Measurements from ENCODE around the gene LGMN. TPM values are rescaled to one million over a fixed set of nuclear protein-coding genes. Genes with fewer than 3 reads are reported as not detected.
A peak's percentile ranks its signal among the peaks of the same experiment; 100 is the strongest.

Gene LGMN
- total and polyA plus RNA-seq, 2 of the 13 experiments (the other 11 are each of a cell fraction or from before 2014, with no cell fraction given), result 28.9 to 76.4 TPM

DNA sequence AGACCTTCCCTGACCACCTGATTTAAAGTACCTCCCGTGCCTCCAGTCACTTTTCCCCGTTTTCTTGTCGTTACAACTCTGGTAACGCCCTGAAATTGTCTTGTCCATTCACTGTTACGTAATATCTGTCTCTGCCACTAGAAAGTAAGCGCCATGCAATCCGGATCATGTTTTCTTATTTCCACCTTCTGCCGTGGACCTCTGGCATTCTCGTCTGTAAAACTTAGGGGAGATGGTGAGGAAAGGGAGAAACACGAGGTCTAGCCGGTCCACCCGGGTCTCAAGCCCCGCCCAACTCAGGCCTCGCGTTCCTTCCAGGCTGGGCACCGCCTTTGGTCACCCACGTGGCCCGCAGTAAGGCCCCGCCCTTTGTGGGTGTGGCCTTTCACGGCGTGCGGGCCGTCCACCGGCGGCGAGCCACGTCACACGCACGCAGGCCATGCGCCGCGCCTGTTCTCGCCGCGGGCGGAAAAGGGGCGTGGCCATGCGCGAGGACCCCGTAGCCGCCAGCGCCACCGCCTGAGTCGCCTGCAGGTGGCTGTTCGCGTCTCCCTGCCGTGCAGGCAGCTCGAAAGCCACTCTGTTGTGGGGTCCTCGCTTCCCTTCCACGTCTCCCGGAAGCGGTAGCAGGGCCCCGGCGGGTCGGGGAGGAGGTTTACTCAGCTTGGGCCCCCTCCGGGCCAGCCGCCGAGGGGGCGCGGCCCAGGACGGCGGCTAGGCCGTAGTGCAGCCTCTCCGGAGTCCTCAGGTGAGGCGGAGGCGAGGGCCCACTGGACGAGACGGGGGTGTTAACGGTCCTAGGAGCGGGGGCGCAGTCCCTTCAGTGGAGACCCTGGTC lies 45.5 kb upstream of the LGMN start, which contains the start of gene GOLGA5 (continued):
- TF ChIP-seq MYC (CRISPR knock-in tag; IDR thresholded peaks at IDR 0.05; ENCODE audit: borderline replicate concordance) (peak; percentile 98), ZSCAN30 (CRISPR knock-in tag; IDR thresholded peaks at IDR 0.05) (no peak), ZNF3 (CRISPR knock-in tag; IDR thresholded peaks at IDR 0.05) (no peak; the same call in 1 of the 2 replicates), TMF1 (CRISPR knock-in tag; IDR thresholded peaks at IDR 0.05; ENCODE audit: low read depth) (0 out of 2 replicates have a peak, but pooled peaks have one; percentile 55), PCBP1 (IDR thresholded peaks at IDR 0.05; ENCODE audit: borderline replicate concordance, low read depth, low read length) (0 out of 2 replicates have a peak, but pooled peaks have one; percentile 25), SMAD3 (CRISPR knock-in tag; IDR thresholded peaks at IDR 0.05) (0 out of 2 replicates have a peak, but pooled peaks have one; percentile 26), ZFP1 (CRISPR knock-in tag; IDR thresholded peaks at IDR 0.05) (no peak), JARID2 (CRISPR knock-in tag; IDR thresholded peaks at IDR 0.05; ENCODE audit: insufficient replicate concordance) (peak; percentile 93), HES4 (CRISPR knock-in tag; IDR thresholded peaks at IDR 0.05; ENCODE audit: borderline replicate concordance) (no peak), RAD51 (IDR thresholded peaks at IDR 0.05; ENCODE audit: borderline replicate concordance) (peak; percentile 68), FOSL1 (CRISPR knock-in tag; IDR thresholded peaks at IDR 0.05; ENCODE audit: borderline replicate concordance) (no peak), MAZ (IDR thresholded peaks at IDR 0.05; ENCODE audit: borderline replicate concordance, low read depth, low read length) (peak; percentile 65; the same call in 1 of the 2 replicates), MAZ (CRISPR knock-in tag; IDR thresholded peaks at IDR 0.05; ENCODE audit: low read depth) (peak; percentile 85), MLLT10 (CRISPR knock-in tag; IDR thresholded peaks at IDR 0.05) (no peak), ZBTB1 (CRISPR knock-in tag; IDR thresholded peaks at IDR 0.05; ENCODE audit: borderline replicate concordance) (no peak), BCL6 (CRISPR knock-in tag; IDR thresholded peaks at IDR 0.05) (peak; percentile 56; the same call in 1 of the 2 replicates), KAT7 (CRISPR knock-in tag; IDR thresholded peaks at IDR 0.05; ENCODE audit: borderline replicate concordance) (0 out of 2 replicates have a peak, but pooled peaks have one; percentile 29), MAFF (IDR thresholded peaks at IDR 0.05; ENCODE audit: low read depth, low read length) (no peak), ZNF724P (CRISPR knock-in tag; IDR thresholded peaks at IDR 0.05; ENCODE audit: borderline replicate concordance) (no peak)
- TF ChIP-seq, protein P1, sequence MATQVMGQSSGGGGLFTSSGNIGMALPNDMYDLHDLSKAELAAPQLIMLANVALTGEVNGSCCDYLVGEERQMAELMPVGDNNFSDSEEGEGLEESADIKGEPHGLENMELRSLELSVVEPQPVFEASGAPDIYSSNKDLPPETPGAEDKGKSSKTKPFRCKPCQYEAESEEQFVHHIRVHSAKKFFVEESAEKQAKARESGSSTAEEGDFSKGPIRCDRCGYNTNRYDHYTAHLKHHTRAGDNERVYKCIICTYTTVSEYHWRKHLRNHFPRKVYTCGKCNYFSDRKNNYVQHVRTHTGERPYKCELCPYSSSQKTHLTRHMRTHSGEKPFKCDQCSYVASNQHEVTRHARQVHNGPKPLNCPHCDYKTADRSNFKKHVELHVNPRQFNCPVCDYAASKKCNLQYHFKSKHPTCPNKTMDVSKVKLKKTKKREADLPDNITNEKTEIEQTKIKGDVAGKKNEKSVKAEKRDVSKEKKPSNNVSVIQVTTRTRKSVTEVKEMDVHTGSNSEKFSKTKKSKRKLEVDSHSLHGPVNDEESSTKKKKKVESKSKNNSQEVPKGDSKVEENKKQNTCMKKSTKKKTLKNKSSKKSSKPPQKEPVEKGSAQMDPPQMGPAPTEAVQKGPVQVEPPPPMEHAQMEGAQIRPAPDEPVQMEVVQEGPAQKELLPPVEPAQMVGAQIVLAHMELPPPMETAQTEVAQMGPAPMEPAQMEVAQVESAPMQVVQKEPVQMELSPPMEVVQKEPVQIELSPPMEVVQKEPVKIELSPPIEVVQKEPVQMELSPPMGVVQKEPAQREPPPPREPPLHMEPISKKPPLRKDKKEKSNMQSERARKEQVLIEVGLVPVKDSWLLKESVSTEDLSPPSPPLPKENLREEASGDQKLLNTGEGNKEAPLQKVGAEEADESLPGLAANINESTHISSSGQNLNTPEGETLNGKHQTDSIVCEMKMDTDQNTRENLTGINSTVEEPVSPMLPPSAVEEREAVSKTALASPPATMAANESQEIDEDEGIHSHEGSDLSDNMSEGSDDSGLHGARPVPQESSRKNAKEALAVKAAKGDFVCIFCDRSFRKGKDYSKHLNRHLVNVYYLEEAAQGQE (IDR thresholded peaks at IDR 0.05; ENCODE audit: borderline replicate concordance in 1 of 2, low read depth in 1 of 2, low read length in 2 of 2), result peak in 1 of 2 experiments; percentile 56; a peak in 1 of 4 replicates
- TF ChIP-seq, protein P2, sequence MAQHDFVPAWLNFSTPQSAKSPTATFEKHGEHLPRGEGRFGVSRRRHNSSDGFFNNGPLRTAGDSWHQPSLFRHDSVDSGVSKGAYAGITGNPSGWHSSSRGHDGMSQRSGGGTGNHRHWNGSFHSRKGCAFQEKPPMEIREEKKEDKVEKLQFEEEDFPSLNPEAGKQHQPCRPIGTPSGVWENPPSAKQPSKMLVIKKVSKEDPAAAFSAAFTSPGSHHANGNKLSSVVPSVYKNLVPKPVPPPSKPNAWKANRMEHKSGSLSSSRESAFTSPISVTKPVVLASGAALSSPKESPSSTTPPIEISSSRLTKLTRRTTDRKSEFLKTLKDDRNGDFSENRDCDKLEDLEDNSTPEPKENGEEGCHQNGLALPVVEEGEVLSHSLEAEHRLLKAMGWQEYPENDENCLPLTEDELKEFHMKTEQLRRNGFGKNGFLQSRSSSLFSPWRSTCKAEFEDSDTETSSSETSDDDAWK (CRISPR knock-in tag; IDR thresholded peaks at IDR 0.05), result no peak
- TF ChIP-seq, protein P3, sequence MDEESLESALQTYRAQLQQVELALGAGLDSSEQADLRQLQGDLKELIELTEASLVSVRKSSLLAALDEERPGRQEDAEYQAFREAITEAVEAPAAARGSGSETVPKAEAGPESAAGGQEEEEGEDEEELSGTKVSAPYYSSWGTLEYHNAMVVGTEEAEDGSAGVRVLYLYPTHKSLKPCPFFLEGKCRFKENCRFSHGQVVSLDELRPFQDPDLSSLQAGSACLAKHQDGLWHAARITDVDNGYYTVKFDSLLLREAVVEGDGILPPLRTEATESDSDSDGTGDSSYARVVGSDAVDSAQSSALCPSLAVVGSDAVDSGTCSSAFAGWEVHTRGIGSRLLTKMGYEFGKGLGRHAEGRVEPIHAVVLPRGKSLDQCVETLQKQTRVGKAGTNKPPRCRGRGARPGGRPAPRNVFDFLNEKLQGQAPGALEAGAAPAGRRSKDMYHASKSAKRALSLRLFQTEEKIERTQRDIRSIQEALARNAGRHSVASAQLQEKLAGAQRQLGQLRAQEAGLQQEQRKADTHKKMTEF (CRISPR knock-in tag; IDR thresholded peaks at IDR 0.05), result peak; percentile 93
- TF ChIP-seq, protein P4, sequence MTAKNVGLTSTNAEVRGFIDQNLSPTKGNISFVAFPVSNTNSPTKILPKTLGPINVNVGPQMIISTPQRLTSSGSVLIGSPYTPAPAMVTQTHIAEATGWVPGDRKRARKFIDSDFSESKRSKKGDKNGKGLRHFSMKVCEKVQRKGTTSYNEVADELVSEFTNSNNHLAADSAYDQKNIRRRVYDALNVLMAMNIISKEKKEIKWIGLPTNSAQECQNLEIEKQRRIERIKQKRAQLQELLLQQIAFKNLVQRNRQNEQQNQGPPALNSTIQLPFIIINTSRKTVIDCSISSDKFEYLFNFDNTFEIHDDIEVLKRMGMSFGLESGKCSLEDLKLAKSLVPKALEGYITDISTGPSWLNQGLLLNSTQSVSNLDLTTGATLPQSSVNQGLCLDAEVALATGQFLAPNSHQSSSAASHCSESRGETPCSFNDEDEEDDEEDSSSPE (CRISPR knock-in tag; IDR thresholded peaks at IDR 0.05), result peak; percentile 89; the same call in 1 of the 2 replicates
